Astrocyte of the spinal cord (primary cell): ENCODE results near the gene C18orf63.

Experiments used
- DNase-seq: peaks from one replicate; pipeline ENCODE4 v3.0.0; 2011; ENCODE audit warnings: low read depth, low spot score
- H3K4me3 ChIP-seq: 2 replicates; pipeline ENCODE4 v1.5.1; 2011; ENCODE audit warnings: low read depth, mild to moderate bottlenecking, low read length, moderate library complexity
- in situ Hi-C: cut with HindIII; loops from 2 replicates; pipeline ENCODE4 v1.10.0; 2017; ENCODE audit warnings: low sequenced_read_pairs
- TF ChIP-seq, protein P1 (sequence below): IDR thresholded peaks from 2 replicates; pipeline ENCODE4 v1.5.1; 2012; ENCODE audit warnings: low read depth, mild to moderate bottlenecking, low read length, inconsistent platforms

The C18orf63 gene

DNA sequence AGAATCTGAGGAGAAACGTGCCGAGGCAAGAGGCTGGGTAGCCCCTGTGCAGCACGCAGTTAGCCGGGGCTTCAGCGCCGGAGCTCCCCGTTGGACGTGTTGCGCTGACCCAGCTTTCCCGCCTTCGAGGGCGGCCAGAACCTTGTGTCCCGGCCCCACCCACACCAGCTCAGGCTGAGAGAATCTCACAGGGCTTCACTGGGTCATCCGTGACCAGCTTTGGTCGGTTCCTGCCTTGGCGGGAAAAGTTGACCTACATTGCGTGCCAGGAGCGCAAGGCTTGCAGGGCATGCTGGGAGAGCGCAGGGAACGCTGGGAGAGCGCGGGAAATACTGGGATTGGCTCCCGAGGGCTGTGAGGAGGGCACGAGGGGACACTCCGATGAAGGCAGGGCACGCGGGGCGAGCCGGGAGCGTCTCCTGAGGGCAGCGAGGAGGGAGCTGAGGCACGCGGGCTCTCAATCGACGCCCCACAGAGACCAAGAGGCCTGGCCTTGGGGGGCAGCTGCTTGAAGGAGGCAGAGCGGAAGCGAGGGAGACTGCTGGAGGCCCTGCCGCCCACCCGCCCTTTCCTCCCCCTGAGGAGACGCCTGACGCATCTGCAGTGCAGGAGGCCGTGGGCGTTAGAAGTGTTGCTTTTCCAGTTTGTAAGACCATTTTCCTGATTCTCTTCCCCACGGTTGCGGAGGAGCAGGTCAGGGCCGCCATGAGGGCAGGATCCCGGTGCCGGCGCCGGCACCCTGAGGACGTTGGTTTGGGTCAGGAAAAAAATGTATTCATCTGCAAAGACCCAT is at the start of gene C18orf63:
C18orf63 (plus strand) TSS at position 376 of the 793 bp plus-strand sequence. CDS start 2,027 bp downstream, outside the sequence.
- no peak for DNase-seq
- no peak within 1 kb of the TSS for H3K4me3 ChIP-seq
- TF ChIP-seq, protein P1, sequence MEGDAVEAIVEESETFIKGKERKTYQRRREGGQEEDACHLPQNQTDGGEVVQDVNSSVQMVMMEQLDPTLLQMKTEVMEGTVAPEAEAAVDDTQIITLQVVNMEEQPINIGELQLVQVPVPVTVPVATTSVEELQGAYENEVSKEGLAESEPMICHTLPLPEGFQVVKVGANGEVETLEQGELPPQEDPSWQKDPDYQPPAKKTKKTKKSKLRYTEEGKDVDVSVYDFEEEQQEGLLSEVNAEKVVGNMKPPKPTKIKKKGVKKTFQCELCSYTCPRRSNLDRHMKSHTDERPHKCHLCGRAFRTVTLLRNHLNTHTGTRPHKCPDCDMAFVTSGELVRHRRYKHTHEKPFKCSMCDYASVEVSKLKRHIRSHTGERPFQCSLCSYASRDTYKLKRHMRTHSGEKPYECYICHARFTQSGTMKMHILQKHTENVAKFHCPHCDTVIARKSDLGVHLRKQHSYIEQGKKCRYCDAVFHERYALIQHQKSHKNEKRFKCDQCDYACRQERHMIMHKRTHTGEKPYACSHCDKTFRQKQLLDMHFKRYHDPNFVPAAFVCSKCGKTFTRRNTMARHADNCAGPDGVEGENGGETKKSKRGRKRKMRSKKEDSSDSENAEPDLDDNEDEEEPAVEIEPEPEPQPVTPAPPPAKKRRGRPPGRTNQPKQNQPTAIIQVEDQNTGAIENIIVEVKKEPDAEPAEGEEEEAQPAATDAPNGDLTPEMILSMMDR = no peak
- in situ Hi-C loops = no loop called here

DNA sequence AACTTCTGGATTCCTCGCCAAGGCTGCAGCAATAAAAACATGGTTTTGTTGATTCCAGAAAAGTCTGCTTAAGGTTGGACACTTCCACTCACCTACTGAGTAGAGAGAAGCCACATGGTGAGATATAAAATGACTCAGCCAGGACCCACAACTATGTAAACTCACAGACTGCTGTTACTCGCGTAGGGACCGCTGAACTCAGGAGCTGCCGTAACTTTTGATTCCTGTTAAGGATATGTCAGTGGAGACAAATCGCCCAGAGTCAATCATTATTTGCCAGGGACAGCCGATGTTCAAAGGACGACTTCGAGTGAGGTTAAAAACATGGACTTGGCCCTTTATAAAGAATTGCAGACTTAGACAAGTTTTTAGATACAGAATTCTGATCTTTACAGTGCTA is 49.5 kb upstream of the C18orf63 start:
- peak; percentile 40 for DNase-seq
- in situ Hi-C loops = no loop called here
- TF ChIP-seq, protein P1 = no peak
- no peak overlapping the region for H3K4me3 ChIP-seq

DNA sequence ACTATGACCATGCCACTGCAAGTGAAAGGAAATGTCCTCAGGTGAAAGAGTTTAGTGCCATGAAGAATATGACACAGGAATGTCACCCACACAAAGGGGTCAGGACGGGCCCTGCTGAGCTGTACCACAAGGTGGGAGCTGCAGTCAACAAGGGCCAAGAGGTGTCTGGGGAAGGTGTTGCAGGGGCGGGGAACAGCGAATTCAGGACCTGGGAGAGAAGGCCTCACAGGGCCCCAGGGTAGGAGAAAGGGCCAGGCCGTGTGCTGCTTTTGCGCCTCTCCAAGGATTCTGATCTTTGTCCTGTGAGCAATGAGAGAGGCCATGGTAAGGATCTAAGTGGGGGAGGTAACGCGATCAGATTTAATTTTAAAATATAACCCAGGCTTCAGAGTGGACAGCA is 47.5 kb upstream of the C18orf63 start:
- TF ChIP-seq, protein P1 = no peak
- no peak for DNase-seq
- in situ Hi-C loops = no loop called here
- no peak overlapping the region for H3K4me3 ChIP-seq

DNA sequence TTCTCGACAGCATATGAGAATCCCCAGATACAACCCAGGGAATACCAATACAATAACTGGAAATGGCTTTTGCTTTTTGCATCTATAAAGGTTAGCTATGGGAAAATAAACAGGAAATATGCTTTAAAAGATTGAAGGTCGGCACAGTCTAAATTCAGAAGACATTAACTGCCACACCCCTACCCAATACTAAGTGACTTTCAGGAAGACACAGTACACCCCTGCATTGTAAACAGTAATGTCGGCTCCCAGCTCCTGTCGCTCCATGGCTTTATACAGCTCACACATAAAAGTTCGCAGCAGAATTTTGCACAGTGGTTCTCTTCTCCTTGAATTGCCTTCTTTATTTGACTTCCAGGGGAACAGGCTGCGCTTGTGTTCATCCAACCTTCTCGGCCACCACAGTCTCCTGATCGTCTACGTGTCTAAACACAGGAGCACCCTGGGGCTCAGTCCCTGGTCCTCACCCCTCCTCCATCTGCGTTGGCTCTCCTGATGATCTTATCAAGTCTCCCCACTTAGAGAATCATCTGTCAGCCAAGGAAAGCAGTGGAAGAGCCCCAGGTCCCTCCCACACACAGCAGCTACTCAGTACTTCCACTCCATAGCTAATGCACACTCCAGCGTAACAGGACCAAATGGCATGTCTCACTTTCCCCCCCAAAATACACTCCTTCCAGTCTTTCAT is 46.6 kb upstream of the C18orf63 start:
- no peak overlapping the region for H3K4me3 ChIP-seq
- DNase-seq = no peak
- TF ChIP-seq, protein P1 = no peak
- in situ Hi-C loops = no loop called here

DNA sequence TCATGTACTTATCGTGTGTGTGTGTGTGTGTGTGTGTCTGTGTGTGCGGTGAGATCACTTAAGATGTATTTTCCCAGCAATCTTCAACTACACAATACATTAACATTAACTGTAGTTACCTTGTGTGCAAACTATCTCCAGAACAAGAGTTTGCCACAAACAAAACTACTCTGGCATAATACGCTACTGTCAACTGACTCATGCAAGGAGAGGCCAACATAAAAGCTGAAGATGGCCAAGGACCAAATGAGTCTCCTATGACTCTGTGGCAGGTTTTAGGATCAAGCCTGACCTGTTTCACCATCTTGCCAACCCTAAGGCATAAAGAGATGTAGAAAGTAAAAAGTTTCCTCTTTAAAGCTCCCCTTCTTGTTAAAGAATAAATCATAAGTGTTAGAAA is 44.0 kb upstream of the C18orf63 start:
- no peak overlapping the region for H3K4me3 ChIP-seq
- in situ Hi-C loops = no loop called here
- DNase-seq = no peak
- TF ChIP-seq, protein P1 = no peak

DNA sequence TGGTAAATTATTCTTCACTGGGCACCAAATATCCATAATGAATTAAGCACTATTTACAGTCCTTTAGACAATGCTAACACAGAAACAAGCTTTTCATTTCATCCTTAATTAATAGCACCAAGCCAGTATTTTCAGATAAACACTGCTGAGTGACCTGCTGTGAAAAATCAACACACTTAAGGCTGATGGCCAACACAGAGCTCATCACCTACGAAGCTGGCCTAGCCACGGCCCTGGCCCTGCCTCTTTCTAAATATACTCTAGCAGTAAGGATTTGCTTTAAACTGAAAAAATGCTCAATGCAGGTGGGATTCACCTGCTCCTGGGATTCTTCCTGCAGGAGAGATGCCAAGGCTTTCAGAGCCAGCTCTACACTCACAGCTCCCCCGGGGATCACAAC is 42.2 kb upstream of the C18orf63 start:
- H3K4me3 ChIP-seq = no peak overlapping the region
- in situ Hi-C loops = no loop called here
- TF ChIP-seq, protein P1 = no peak
- no peak for DNase-seq
